Measurements from ENCODE around the gene LIF.

- TF ChIP-seq EP300 (IDR thresholded peaks at IDR 0.05) (no peak), CTCF (IDR thresholded peaks at IDR 0.05) (no peak), POLR2AphosphoS5 (IDR thresholded peaks at IDR 0.05) (no peak), POLR2A (IDR thresholded peaks at IDR 0.05) (no peak)
These were observed 39.8 kb upstream of the LIF start for GRCh38 chr22:30286331-30286730.

All from upper lobe of left lung (tissue), 4 donors.